Upper lobe of right lung (tissue), 1 donor: Measurements from ENCODE around the gene PPFIA1. TPM values are rescaled to one million over a fixed set of nuclear protein-coding genes. Genes with fewer than 3 reads are reported as not detected.

Experiments used
- ATAC-seq: fragments of 200-7000 bp; cut with Tn5 transposase; one replicate; pipeline ENCODE4 v1.9.1; 2020; ENCODE audit warnings: mild to moderate bottlenecking, moderate library complexity
- DNase-seq: peaks from one replicate; pipeline ENCODE4 v3.0.0-alpha.2; 2020
- H3K27ac ChIP-seq: fragments of 200-600 bp; one replicate; pipeline ENCODE4 v1.8.0; 2022
- H3K27me3 ChIP-seq: fragments of 200-600 bp; one replicate; pipeline ENCODE4 v1.8.0; 2022; ENCODE audit warnings: mild to moderate bottlenecking
- H3K36me3 ChIP-seq: fragments of 200-600 bp; one replicate; pipeline ENCODE4 v1.8.0; 2022
- H3K4me1 ChIP-seq: fragments of 200-600 bp; one replicate; pipeline ENCODE4 v1.8.0; 2022
- H3K4me3 ChIP-seq: fragments of 200-600 bp; one replicate; pipeline ENCODE4 v1.8.0; 2022; ENCODE audit warnings: mild to moderate bottlenecking
- H3K9me3 ChIP-seq: fragments of 200-600 bp; one replicate; pipeline ENCODE4 v1.8.0; 2022
- CTCF ChIP-seq: fragments of 200-600 bp; IDR thresholded peaks from one replicate; pipeline ENCODE4 v1.8.0; 2022; ENCODE audit warnings: antibody characterized with exemption
- intact Hi-C: fragments of 100-400 bp; cut with DNase I; formaldehyde crosslinking; loops from one replicate; pipeline ENCODE4 v1.11.0; 2022
- total RNA-seq: library from RNA; stranded (reverse); fragmentation: NEBNext Ultra II Directional; extraction: Animal tissue kit (Norgen Biotek cat#: 25700); gene quantifications from one replicate; pipeline ENCODE4 v1.2.1, GENCODE V29; 2021
- donor health status: DM: no; HTN: yes; CAD: no; lungs with severe emphysema.

The PPFIA1 gene
- total RNA-seq, 1 donor from 2014 or later = 73.3 TPM

GRCh38 chr11:70319396-70320076, 49.0 kb downstream of the PPFIA1 start:
- DNase-seq = no peak
- Histone ChIP-seq H3K4me3 (no peak overlapping the region), H3K27ac (peak overlapping the region; percentile 2), H3K9me3 (no peaks in the 10 kb centered on the region), H3K27me3 (no peaks in the 10 kb centered on the region), H3K36me3 (peaks cover 15% of the 10 kb centered on the region), H3K4me1 (peaks cover 27% of the 10 kb centered on the region)
- peak; percentile 68 for ATAC-seq
- intact Hi-C loops = no loop called here
- no peak for TF ChIP-seq CTCF

GRCh38 chr11:70322666-70323065, 52.2 kb downstream of the PPFIA1 start:
- no peak for TF ChIP-seq CTCF
- Histone ChIP-seq H3K36me3 (peaks cover 27% of the 10 kb centered on the region), H3K27ac (no peak overlapping the region), H3K9me3 (no peaks in the 10 kb centered on the region), H3K27me3 (no peaks in the 10 kb centered on the region), H3K4me3 (no peak overlapping the region), H3K4me1 (peaks cover 48% of the 10 kb centered on the region)
- no peak for DNase-seq
- ATAC-seq = no peak
- intact Hi-C loops = no loop called here

- peak; percentile 57 for ATAC-seq
- intact Hi-C loops = no loop called here
- no peaks in the 10 kb centered on the region for H3K27me3 ChIP-seq
- H3K4me3 ChIP-seq = no peak overlapping the region
- H3K27ac ChIP-seq = peak overlapping the region; percentile 48
- DNase-seq = no peak
- peaks cover 39% of the 10 kb centered on the region for H3K4me1 ChIP-seq
- TF ChIP-seq CTCF = no peak
- no peaks in the 10 kb centered on the region for H3K9me3 ChIP-seq
- H3K36me3 ChIP-seq = peaks cover 38% of the 10 kb centered on the region
Measured at GRCh38 chr11:70323806-70324205, 53.3 kb downstream of the PPFIA1 start.

- peak overlapping the region; percentile 82 for H3K27ac ChIP-seq
- peaks cover 43% of the 10 kb centered on the region for H3K36me3 ChIP-seq
- peaks cover 36% of the 10 kb centered on the region for H3K4me1 ChIP-seq
- no peaks in the 10 kb centered on the region for H3K27me3 ChIP-seq
- TF ChIP-seq CTCF = no peak
- H3K9me3 ChIP-seq = no peaks in the 10 kb centered on the region
- intact Hi-C loops = no loop called here
- no peak for DNase-seq
- H3K4me3 ChIP-seq = no peak overlapping the region
- peak; percentile 48 for ATAC-seq
Measured at GRCh38 chr11:70324376-70325115, 54.1 kb downstream of the PPFIA1 start.

- Histone ChIP-seq H3K36me3 (peaks cover 55% of the 10 kb centered on the region), H3K4me3 (no peak overlapping the region), H3K27ac (peak overlapping the region; percentile 82), H3K9me3 (no peaks in the 10 kb centered on the region), H3K4me1 (peaks cover 36% of the 10 kb centered on the region), H3K27me3 (no peaks in the 10 kb centered on the region)
- ATAC-seq (peak; percentile 41), DNase-seq (no peak)
- intact Hi-C loops = no loop called here
- TF ChIP-seq CTCF = no peak
Measured at GRCh38 chr11:70325824-70326223, 55.3 kb downstream of the PPFIA1 start.
